HUDEP-2 (cell line): ENCODE results near the gene OR51E1.

ENCODE experiments used
- DNase-seq, 76 experiments: peaks; one replicate each; lab custom pipeline; 2025; ENCODE audit not compliant: unreplicated experiment in 76 of 76; lab: John Stamatoyannopoulos, UW

Gene OR51E1

GRCh38 chr11:4643682-4644081, at the start of gene OR51E1:
TSS of gene OR51E1 (plus strand) at chr11:4643982. CDS start at chr11:4652527, 8,545 bp downstream.
- no peak for DNase-seq

GRCh38 chr11:4605057-4605456, 38.7 kb upstream of the OR51E1 start:
- no peak for DNase-seq

- no peak for DNase-seq
Measured at GRCh38 chr11:4606231-4607015, 37.4 kb upstream of the OR51E1 start.

- no peak for DNase-seq
Measured at GRCh38 chr11:4607096-4607495, 36.7 kb upstream of the OR51E1 start.

GRCh38 chr11:4607781-4608666, 35.8 kb upstream of the OR51E1 start, which contains the start of gene TRIM68:
TSS of gene TRIM68 (minus strand) at chr11:4608231. CDS start at chr11:4605504, 2,727 bp downstream.
- DNase-seq: peak; percentile 24 to 95 (median 90)

- no peak for DNase-seq
Measured at GRCh38 chr11:4610258-4610935, 33.4 kb upstream of the OR51E1 start.

GRCh38 chr11:4611986-4612385, 31.8 kb upstream of the OR51E1 start:
- no peak for DNase-seq

GRCh38 chr11:4615856-4616444, 27.8 kb upstream of the OR51E1 start:
- no peak for DNase-seq

GRCh38 chr11:4619514-4619913, 24.3 kb upstream of the OR51E1 start:
- DNase-seq: no peak

GRCh38 chr11:4626207-4627099, 17.3 kb upstream of the OR51E1 start:
- peak in 65 of 76 experiments; percentile 3 to 80 (median 50) for DNase-seq

- DNase-seq: no peak
Measured at GRCh38 chr11:4636136-4636535, 7.6 kb upstream of the OR51E1 start.

GRCh38 chr11:4636962-4637661, 6.7 kb upstream of the OR51E1 start, which contains the start of gene OR51D1:
TSS of gene OR51D1 (plus strand) at chr11:4637477. CDS start at chr11:4639791, 2,314 bp downstream.
- peak in 59 of 76 experiments; percentile 0 to 67 (median 29) for DNase-seq

- no peak for DNase-seq
Measured at GRCh38 chr11:4637662-4638047, 6.1 kb upstream of the OR51E1 start.

- no peak for DNase-seq
Measured at GRCh38 chr11:4639931-4640330, 3.9 kb upstream of the OR51E1 start.

- DNase-seq: no peak
Measured at GRCh38 chr11:4641501-4641900, 2.3 kb upstream of the OR51E1 start.

GRCh38 chr11:4642043-4642442, 1.7 kb upstream of the OR51E1 start:
- no peak for DNase-seq

GRCh38 chr11:4643076-4643475, 706 bp upstream of the OR51E1 start:
- DNase-seq: no peak

GRCh38 chr11:4644233-4644632, 451 bp downstream of the OR51E1 start:
- DNase-seq: no peak

GRCh38 chr11:4645974-4646373, 2.2 kb downstream of the OR51E1 start:
- no peak for DNase-seq
